OCI-LY1 (cell line): ENCODE data around the gene PSMA3.

Source experiments
- EZH2 ChIP-seq: fragments of 200-600 bp; sonication (generic), shearing (Covaris generic); IDR thresholded peaks from 2 replicates; pipeline ENCODE4 v1.8.0; 2017; ENCODE audit warnings: borderline replicate concordance, mixed run types, mild to moderate bottlenecking, antibody characterized with exemption, low read length, moderate library complexity, mixed read lengths
- TF ChIP-seq, protein P1 (sequence below): fragments of 200-600 bp; sonication (generic), shearing (Covaris generic); IDR thresholded peaks from 2 replicates; pipeline ENCODE4 v1.5.1; 2017; ENCODE audit warnings: mild to moderate bottlenecking, antibody characterized with exemption, low read length, moderate library complexity, mixed read lengths

DNA sequence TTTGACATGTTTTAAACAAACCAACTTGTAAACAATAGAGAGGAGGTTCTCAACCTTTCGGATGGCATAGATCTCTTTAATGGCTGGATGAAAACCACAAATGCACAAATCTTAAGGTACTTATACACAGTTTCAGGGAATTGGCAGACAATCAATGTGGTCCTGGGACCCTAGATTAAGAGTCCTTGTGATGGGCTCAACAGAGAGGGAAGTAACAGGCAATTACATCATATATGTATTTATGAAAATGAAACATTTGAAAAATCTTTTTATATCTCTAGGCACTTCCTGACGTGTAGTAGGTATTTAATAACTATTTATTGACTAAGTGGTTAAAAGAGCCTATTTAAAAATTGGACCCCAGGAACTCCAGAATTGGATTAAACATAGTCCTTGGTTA is 43.8 kb upstream of the PSMA3 start:
- TF ChIP-seq, protein P1, sequence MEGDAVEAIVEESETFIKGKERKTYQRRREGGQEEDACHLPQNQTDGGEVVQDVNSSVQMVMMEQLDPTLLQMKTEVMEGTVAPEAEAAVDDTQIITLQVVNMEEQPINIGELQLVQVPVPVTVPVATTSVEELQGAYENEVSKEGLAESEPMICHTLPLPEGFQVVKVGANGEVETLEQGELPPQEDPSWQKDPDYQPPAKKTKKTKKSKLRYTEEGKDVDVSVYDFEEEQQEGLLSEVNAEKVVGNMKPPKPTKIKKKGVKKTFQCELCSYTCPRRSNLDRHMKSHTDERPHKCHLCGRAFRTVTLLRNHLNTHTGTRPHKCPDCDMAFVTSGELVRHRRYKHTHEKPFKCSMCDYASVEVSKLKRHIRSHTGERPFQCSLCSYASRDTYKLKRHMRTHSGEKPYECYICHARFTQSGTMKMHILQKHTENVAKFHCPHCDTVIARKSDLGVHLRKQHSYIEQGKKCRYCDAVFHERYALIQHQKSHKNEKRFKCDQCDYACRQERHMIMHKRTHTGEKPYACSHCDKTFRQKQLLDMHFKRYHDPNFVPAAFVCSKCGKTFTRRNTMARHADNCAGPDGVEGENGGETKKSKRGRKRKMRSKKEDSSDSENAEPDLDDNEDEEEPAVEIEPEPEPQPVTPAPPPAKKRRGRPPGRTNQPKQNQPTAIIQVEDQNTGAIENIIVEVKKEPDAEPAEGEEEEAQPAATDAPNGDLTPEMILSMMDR: no peak
- no peak for TF ChIP-seq EZH2
